CD4-positive, alpha-beta memory T cell (primary cell): ENCODE results near the gene RERE. TPM values are rescaled to one million over a fixed set of nuclear protein-coding genes. Genes with fewer than 3 reads are reported as not detected.

Source experiments
- CTCF ChIA-PET: fragments of 350-600 bp; sonication (Branson Sonifier 250); formaldehyde crosslinking; loops from one replicate; lab custom pipeline; 2021; ENCODE audit warnings: inconsistent platforms; ENCODE audit not compliant: partially characterized antibody; lab: Charles Lee
- POLR2A ChIA-PET: fragments of 350-600 bp; sonication (Branson Sonifier 250); formaldehyde crosslinking; loops from one replicate; lab custom pipeline; 2021; ENCODE audit not compliant: partially characterized antibody; lab: Charles Lee
- DNase-seq, 5 donors: peaks; one replicate each; pipeline versions ENCODE4 v3.0.0 to v3.0.0-alpha.2; 2020 to 2022; ENCODE audit warnings: mixed read lengths in 1 of 5
- H3K27ac ChIP-seq: one replicate; pipeline ENCODE4 v1.7.0; 2013; ENCODE audit warnings: low read depth, low read length
- H3K27me3 ChIP-seq: 2 replicates; pipeline ENCODE4 v1.7.0; 2013; ENCODE audit warnings: mild to moderate bottlenecking, low read length, moderate library complexity; ENCODE audit not compliant: insufficient read depth
- H3K36me3 ChIP-seq: 2 replicates; pipeline ENCODE4 v1.7.0; 2013; ENCODE audit warnings: mild to moderate bottlenecking, low read length, moderate library complexity; ENCODE audit not compliant: insufficient read depth
- H3K4me1 ChIP-seq: 2 replicates; pipeline ENCODE4 v1.7.0; 2013; ENCODE audit warnings: mild to moderate bottlenecking, low read length, moderate library complexity; ENCODE audit not compliant: insufficient read depth
- H3K4me3 ChIP-seq, 2 donors: one replicate each; pipeline ENCODE4 v1.7.0; 2013; ENCODE audit warnings: low read length in 2 of 2, mild to moderate bottlenecking in 1 of 2
- H3K9me3 ChIP-seq, 2 donors: one replicate each; pipeline ENCODE4 v1.7.0; 2013; ENCODE audit warnings: low read length in 2 of 2, control low read depth in 1 of 2; ENCODE audit not compliant: control insufficient read depth in 1 of 2
- H3K27ac Mint-ChIP-seq, 7 donors: one replicate each; pipeline ENCODE4 v1.8.0; 2020 to 2021; ENCODE audit warnings: mixed read lengths in 7 of 7, mild to moderate bottlenecking in 6 of 7, inconsistent platforms in 3 of 7, moderate library complexity in 3 of 7
- H3K27me3 Mint-ChIP-seq, 2 donors: one replicate each; pipeline ENCODE4 v1.8.0; 2020 to 2021; ENCODE audit warnings: mixed read lengths in 2 of 2
- H3K36me3 Mint-ChIP-seq, 2 donors: one replicate each; pipeline ENCODE4 v1.8.0; 2020 to 2021; ENCODE audit warnings: mixed read lengths in 2 of 2, inconsistent platforms in 1 of 2, mild to moderate bottlenecking in 1 of 2
- H3K4me1 Mint-ChIP-seq, 4 donors: one replicate each; pipeline ENCODE4 v1.8.0; 2020 to 2021; ENCODE audit warnings: mixed read lengths in 4 of 4, mild to moderate bottlenecking in 1 of 4
- H3K4me3 Mint-ChIP-seq, 8 donors: one replicate each; pipeline ENCODE4 v1.8.0; 2020 to 2021; ENCODE audit warnings: mixed read lengths in 8 of 8, mild to moderate bottlenecking in 7 of 8, moderate library complexity in 6 of 8, inconsistent platforms in 3 of 8
- H3K9me3 Mint-ChIP-seq, 8 donors: one replicate each; pipeline ENCODE4 v1.8.0; 2020 to 2021; ENCODE audit warnings: mixed read lengths in 8 of 8, mild to moderate bottlenecking in 5 of 8, inconsistent platforms in 3 of 8, moderate library complexity in 1 of 8
- intact Hi-C: fragments of 100-400 bp; cut with micrococcal nuclease; formaldehyde crosslinking; loops from one replicate; pipeline ENCODE4 v1.15.1; 2023
- polyA plus RNA-seq, 2 donors: library from polyadenylated mRNA; unstranded; fragments of 300-500 nt; fragmentation: Illumina TruSeq; gene quantifications; one replicate each; pipeline ENCODE4 v1.2.3, GENCODE V29; 2021
- total RNA-seq, 2 experiments: library from RNA; stranded (reverse); gene quantifications; one replicate each; pipeline ENCODE4 v1.2.3, GENCODE V29; 2021

The RERE gene
- total and polyA plus RNA-seq, 4 experiments from 2014 or later = 0.38 to 117 (median 60.3) TPM

- intact Hi-C loops = no loop called here
- H3K36me3 ChIP-seq = no peaks in the 10 kb centered on the region
- Mint-ChIP-seq H3K4me1 (peaks cover 3 to 5% (median 4%) of the 10 kb centered on the region in 4 donors), H3K9me3 (no peaks in the 10 kb centered on the region), H3K27me3 (no peaks in the 10 kb centered on the region), H3K4me3 (no peak overlapping the region), H3K27ac (no peak overlapping the region), H3K36me3 (no peaks in the 10 kb centered on the region)
- peaks cover 8% of the 10 kb centered on the region for H3K4me1 ChIP-seq
- H3K27me3 ChIP-seq = no peaks in the 10 kb centered on the region
- H3K4me3 ChIP-seq = no peak overlapping the region
- DNase-seq = no peak
- CTCF ChIA-PET = interaction anchor here (2.5 to 7.5 kb wide), 2 partner anchors 51 to 114 kb away, joined by 12 to 85 read pairs; no protein-coding TSS in a partner anchor
- no peak overlapping the region for H3K27ac ChIP-seq
- POLR2A ChIA-PET = no interaction called here
- H3K9me3 ChIP-seq = no peaks in the 10 kb centered on the region
Observed at GRCh38 chr1:8676072-8676471, 141.4 kb downstream of the RERE start.

GRCh38 chr1:8674912-8675311 lies 142.5 kb downstream of the RERE start:
- H3K4me1 ChIP-seq = peaks cover 10% of the 10 kb centered on the region
- ChIA-PET CTCF (interaction anchor here (2.5 to 7.5 kb wide), 2 partner anchors 52 to 113 kb away, joined by 12 to 85 read pairs; no protein-coding TSS in a partner anchor), POLR2A (no interaction called here)
- no peak for DNase-seq
- Mint-ChIP-seq H3K4me3 (no peak overlapping the region), H3K4me1 (peaks cover 9 to 17% (median 15%) of the 10 kb centered on the region in 4 donors), H3K27ac (no peak overlapping the region), H3K36me3 (no peaks in the 10 kb centered on the region), H3K9me3 (no peaks in the 10 kb centered on the region), H3K27me3 (no peaks in the 10 kb centered on the region)
- H3K9me3 ChIP-seq = no peaks in the 10 kb centered on the region
- H3K27ac ChIP-seq = no peak overlapping the region
- H3K27me3 ChIP-seq = no peaks in the 10 kb centered on the region
- H3K4me3 ChIP-seq = no peak overlapping the region
- H3K36me3 ChIP-seq = no peaks in the 10 kb centered on the region
- intact Hi-C loops = no loop called here

- Mint-ChIP-seq H3K36me3 (no peaks in the 10 kb centered on the region), H3K27ac (no peak overlapping the region), H3K4me3 (no peak overlapping the region), H3K9me3 (no peaks in the 10 kb centered on the region), H3K27me3 (no peaks in the 10 kb centered on the region), H3K4me1 (peaks cover 12 to 21% (median 18%) of the 10 kb centered on the region in 4 donors)
- Histone ChIP-seq H3K9me3 (no peaks in the 10 kb centered on the region), H3K4me3 (no peak overlapping the region), H3K36me3 (no peaks in the 10 kb centered on the region), H3K27me3 (no peaks in the 10 kb centered on the region), H3K27ac (no peak overlapping the region), H3K4me1 (peaks cover 14% of the 10 kb centered on the region)
- intact Hi-C loops = no loop called here
- ChIA-PET POLR2A (no interaction called here), CTCF (interaction anchor here (1.1 to 7.5 kb wide), 4 partner anchors 31 to 174 kb away, joined by 3 to 85 read pairs (median 8); no protein-coding TSS in a partner anchor)
- DNase-seq = no peak
Observed at GRCh38 chr1:8674481-8674880, 143.0 kb downstream of the RERE start.

- CTCF ChIA-PET = interaction anchor here (1.0 to 7.5 kb wide), 10 partner anchors 10 to 263 kb away, joined by 3 to 85 read pairs (median 9); no protein-coding TSS in a partner anchor
- no peaks in the 10 kb centered on the region for H3K27me3 ChIP-seq
- Mint-ChIP-seq H3K4me3 (no peak overlapping the region), H3K27ac (peak overlapping the region in 1 of 7 donors; percentile 60), H3K36me3 (no peaks in the 10 kb centered on the region), H3K4me1 (peaks cover 15 to 31% (median 20%) of the 10 kb centered on the region in 4 donors), H3K9me3 (no peaks in the 10 kb centered on the region), H3K27me3 (no peaks in the 10 kb centered on the region)
- DNase-seq = peak in 4 of 5 donors; percentile 12 to 34 (median 25)
- H3K27ac ChIP-seq = no peak overlapping the region
- no peaks in the 10 kb centered on the region for H3K36me3 ChIP-seq
- H3K9me3 ChIP-seq = no peaks in the 10 kb centered on the region
- H3K4me3 ChIP-seq = no peak overlapping the region
- intact Hi-C loops = loop anchor here (1.0 kb wide), 1 partner anchor 110 kb away; no protein-coding TSS in a partner anchor
- POLR2A ChIA-PET = interaction anchor here (0.9 kb wide), 1 partner anchor 138 kb away, joined by 3 read pairs; no protein-coding TSS in a partner anchor
- peaks cover 24% of the 10 kb centered on the region for H3K4me1 ChIP-seq
Observed at GRCh38 chr1:8671306-8671917, 146.0 kb downstream of the RERE start.

GRCh38 chr1:8670371-8670818 lies 147.0 kb downstream of the RERE start:
- H3K36me3 ChIP-seq = no peaks in the 10 kb centered on the region
- Mint-ChIP-seq H3K36me3 (no peaks in the 10 kb centered on the region), H3K9me3 (no peaks in the 10 kb centered on the region), H3K4me3 (no peak overlapping the region), H3K27ac (peak overlapping the region in 2 of 7 donors; percentile 8 to 21), H3K27me3 (no peaks in the 10 kb centered on the region), H3K4me1 (peaks cover 20 to 31% (median 22%) of the 10 kb centered on the region in 4 donors)
- no peak for DNase-seq
- H3K4me3 ChIP-seq = no peak overlapping the region
- CTCF ChIA-PET = interaction anchor here (1.1 to 7.5 kb wide), 8 partner anchors 14 to 262 kb away, joined by 3 to 85 read pairs (median 10); no protein-coding TSS in a partner anchor
- intact Hi-C loops = no loop called here
- POLR2A ChIA-PET = interaction anchor here (0.7 kb wide), 1 partner anchor 8 kb away, joined by 3 read pairs; no protein-coding TSS in a partner anchor
- no peaks in the 10 kb centered on the region for H3K9me3 ChIP-seq
- H3K27me3 ChIP-seq = no peaks in the 10 kb centered on the region
- H3K4me1 ChIP-seq = peaks cover 24% of the 10 kb centered on the region
- H3K27ac ChIP-seq = no peak overlapping the region

GRCh38 chr1:8669606-8670335 lies 147.7 kb downstream of the RERE start:
- H3K27ac ChIP-seq = no peak overlapping the region
- no peak overlapping the region for H3K4me3 Mint-ChIP-seq
- POLR2A ChIA-PET = interaction anchor here (1.0 kb wide), 1 partner anchor 11 kb away, joined by 3 read pairs; no protein-coding TSS in a partner anchor

More at GRCh38 chr1:8669606-8670335, 147.7 kb downstream of the RERE start:
- H3K9me3 Mint-ChIP-seq = no peaks in the 10 kb centered on the region
- no peak overlapping the region for H3K4me3 ChIP-seq
- peaks cover 18 to 31% (median 22%) of the 10 kb centered on the region in 4 donors for H3K4me1 Mint-ChIP-seq
- no peaks in the 10 kb centered on the region for H3K36me3 ChIP-seq
- CTCF ChIA-PET = interaction anchor here (1.1 to 7.5 kb wide), 7 partner anchors 15 to 261 kb away, joined by 3 to 85 read pairs (median 11); no protein-coding TSS in a partner anchor
- no peak for DNase-seq
- peak overlapping the region in 1 of 7 donors; percentile 12 for H3K27ac Mint-ChIP-seq
- H3K4me1 ChIP-seq = peaks cover 24% of the 10 kb centered on the region
- H3K9me3 ChIP-seq = no peaks in the 10 kb centered on the region
- H3K27me3 Mint-ChIP-seq = no peaks in the 10 kb centered on the region
- no peaks in the 10 kb centered on the region for H3K36me3 Mint-ChIP-seq
- intact Hi-C loops = no loop called here
- no peaks in the 10 kb centered on the region for H3K27me3 ChIP-seq
